SK-N-SH (cell line): ENCODE data around the gene DLEU7.

Experiments
- CHD2 ChIP-seq: fragments of 150-350 bp; IDR thresholded peaks from 2 replicates; pipeline ENCODE4 v1.6.1; 2018; ENCODE audit warnings: low read length; ENCODE audit not compliant: partially characterized antibody
- EP300 ChIP-seq, 2 experiments: IDR thresholded peaks; 2 replicates each; pipeline versions ENCODE4 v1.4.0 to v1.6.1; 2012; ENCODE audit warnings: borderline replicate concordance in 1 of 2, low read depth in 1 of 2, low read length in 1 of 2
- EZH2phosphoT487 ChIP-seq: fragments of 200-600 bp; sonication (generic); IDR thresholded peaks from 2 replicates; pipeline ENCODE4 v1.6.1; 2017; ENCODE audit warnings: low read depth, mixed run types, mild to moderate bottlenecking, antibody characterized with exemption, moderate library complexity, borderline replicate concordance
- POLR2AphosphoS5 ChIP-seq: IDR thresholded peaks from 2 replicates; pipeline ENCODE4 v1.6.1; 2012; ENCODE audit warnings: low read depth, low read length
- YY1 ChIP-seq: IDR thresholded peaks from 2 replicates; pipeline ENCODE4 v1.4.0; 2012; ENCODE audit warnings: low read depth, mild to moderate bottlenecking
- TF ChIP-seq, protein P1 (sequence below): IDR thresholded peaks from 2 replicates; pipeline ENCODE4 v1.4.0; 2012; ENCODE audit warnings: low read depth, borderline replicate concordance
- TF ChIP-seq, protein P2 (sequence below): fragments of 200-600 bp; sonication (generic); IDR thresholded peaks from 2 replicates; pipeline ENCODE4 v1.6.1; 2017; ENCODE audit warnings: antibody characterized with exemption, mild to moderate bottlenecking, moderate library complexity

- TF ChIP-seq CHD2 (no peak), EP300 (IDR thresholded peaks at IDR 0.05; ENCODE audit: borderline replicate concordance in 1 of 2, low read depth in 1 of 2, low read length in 1 of 2) (no peak), POLR2AphosphoS5 (no peak), YY1 (no peak), EZH2phosphoT487 (no peak)
- TF ChIP-seq, protein P1, sequence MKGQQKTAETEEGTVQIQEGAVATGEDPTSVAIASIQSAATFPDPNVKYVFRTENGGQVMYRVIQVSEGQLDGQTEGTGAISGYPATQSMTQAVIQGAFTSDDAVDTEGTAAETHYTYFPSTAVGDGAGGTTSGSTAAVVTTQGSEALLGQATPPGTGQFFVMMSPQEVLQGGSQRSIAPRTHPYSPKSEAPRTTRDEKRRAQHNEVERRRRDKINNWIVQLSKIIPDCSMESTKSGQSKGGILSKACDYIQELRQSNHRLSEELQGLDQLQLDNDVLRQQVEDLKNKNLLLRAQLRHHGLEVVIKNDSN: no peak
- TF ChIP-seq, protein P2, sequence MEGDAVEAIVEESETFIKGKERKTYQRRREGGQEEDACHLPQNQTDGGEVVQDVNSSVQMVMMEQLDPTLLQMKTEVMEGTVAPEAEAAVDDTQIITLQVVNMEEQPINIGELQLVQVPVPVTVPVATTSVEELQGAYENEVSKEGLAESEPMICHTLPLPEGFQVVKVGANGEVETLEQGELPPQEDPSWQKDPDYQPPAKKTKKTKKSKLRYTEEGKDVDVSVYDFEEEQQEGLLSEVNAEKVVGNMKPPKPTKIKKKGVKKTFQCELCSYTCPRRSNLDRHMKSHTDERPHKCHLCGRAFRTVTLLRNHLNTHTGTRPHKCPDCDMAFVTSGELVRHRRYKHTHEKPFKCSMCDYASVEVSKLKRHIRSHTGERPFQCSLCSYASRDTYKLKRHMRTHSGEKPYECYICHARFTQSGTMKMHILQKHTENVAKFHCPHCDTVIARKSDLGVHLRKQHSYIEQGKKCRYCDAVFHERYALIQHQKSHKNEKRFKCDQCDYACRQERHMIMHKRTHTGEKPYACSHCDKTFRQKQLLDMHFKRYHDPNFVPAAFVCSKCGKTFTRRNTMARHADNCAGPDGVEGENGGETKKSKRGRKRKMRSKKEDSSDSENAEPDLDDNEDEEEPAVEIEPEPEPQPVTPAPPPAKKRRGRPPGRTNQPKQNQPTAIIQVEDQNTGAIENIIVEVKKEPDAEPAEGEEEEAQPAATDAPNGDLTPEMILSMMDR: no peak
Measured at GRCh38 chr13:50871405-50871804, 27.9 kb upstream of the DLEU7 start.
